Measurements from ENCODE around the gene CTLA4. TPM values are rescaled to one million over a fixed set of nuclear protein-coding genes. Genes with fewer than 3 reads are reported as not detected.

CTLA4 gene
- total and polyA plus RNA-seq, 9 of the 15 experiments (the other 6 are each of a cell fraction or from before 2014, with no cell fraction given), result 0.10 to 0.22 (median 0.11) TPM; not detected in 4

DNA sequence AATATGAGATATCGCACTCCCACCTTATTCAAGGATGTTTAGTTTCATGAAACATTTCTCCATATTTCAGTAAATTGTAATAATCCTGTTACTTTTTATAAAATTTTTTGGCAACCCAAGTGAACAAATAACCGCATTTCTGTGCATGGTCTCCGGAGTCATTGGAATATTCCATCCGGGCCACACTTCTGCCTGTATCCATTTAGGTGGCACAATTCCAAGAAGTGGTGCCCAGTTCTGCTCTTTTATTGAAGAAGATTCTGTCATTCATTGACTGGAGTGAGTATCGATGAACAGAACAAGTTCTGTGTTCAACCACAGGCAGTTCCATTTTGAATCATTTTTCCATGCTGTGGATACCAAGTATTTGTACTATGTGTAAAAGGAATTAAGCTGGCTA, 42.4 kb downstream of the CTLA4 start:
- no peak overlapping the region for H3K27ac ChIP-seq (ENCODE audit: extremely low read depth, low read depth, low read length)
- H3K9me3 ChIP-seq (replicated peaks; ENCODE audit: control insufficient read depth, insufficient read depth, low read depth, low read length), result no peaks in the 10 kb centered on the region
- ATAC-seq (no peak), DNase-seq (ENCODE audit: extremely low read depth in 1 of 4, low spot score in 3 of 4) (no peak), FAIRE-seq (no peak)
- intact Hi-C loops (cut with micrococcal nuclease) (loop anchor here (5.0 kb wide), 2 partner anchors 148 to 428 kb away; no protein-coding TSS in a partner anchor), in situ Hi-C loops (cut with MboI) (no loop called here)
- POLR2A ChIA-PET, result no interaction called here
- H3K4me3 ChIP-seq, result no peak overlapping the region
- H3K79me2 ChIP-seq (ENCODE audit: control insufficient read depth, insufficient read depth, low read length), result no peaks in the 10 kb centered on the region
- CTCF ChIA-PET (ENCODE audit: low intra/inter-chr PET ratio), result no interaction called here
- no peak overlapping the region for H2AFZ ChIP-seq (ENCODE audit: low read depth, low read length)
- whole genome bisulfite sequencing (ENCODE audit: insufficient coverage, low coverage, missing lambda C conversion rate), result 2% methylated on average over 5 of the region's 5 CpGs
- BruUV-seq (replicated peaks), result no TSS peak
- no peak overlapping the region for H3K4me2 ChIP-seq (ENCODE audit: insufficient read depth, low read length)
- no peak overlapping the region for H3K9ac ChIP-seq (ENCODE audit: insufficient read depth in 1 of 2, low read depth in 2 of 2, low read length in 2 of 2)
- H4K20me1 ChIP-seq (replicated peaks; ENCODE audit: control insufficient read depth, insufficient read depth, low read length), result no peaks in the 10 kb centered on the region
- H3K27me3 ChIP-seq (ENCODE audit: control insufficient read depth in 2 of 2, insufficient read depth in 2 of 2, low read length in 2 of 2), result no peaks in the 10 kb centered on the region; a peak in 1 of 5 replicates
- no peaks in the 10 kb centered on the region for H3K4me1 ChIP-seq (replicated peaks in 1 of 2; ENCODE audit: control insufficient read depth in 2 of 2, insufficient read depth in 2 of 2, low read length in 2 of 2)
- H3K36me3 ChIP-seq (ENCODE audit: control insufficient read depth, insufficient read depth, low read length), result no peaks in the 10 kb centered on the region
- no peaks in the 10 kb centered on the region for H3K9me1 ChIP-seq (ENCODE audit: control insufficient read depth, insufficient read depth, low read length)
- TF ChIP-seq MCM5 (IDR thresholded peaks at IDR 0.05; ENCODE audit: low read depth) (no peak), MEF2D (tag; conservative IDR thresholded peaks at IDR 0.05; ENCODE audit: low read depth) (no peak), POLR3A (IDR thresholded peaks at IDR 0.05; ENCODE audit: borderline replicate concordance, extremely low read depth, insufficient read depth, insufficient read length) (no peak), ZNF76 (CRISPR knock-in tag; IDR thresholded peaks at IDR 0.05; ENCODE audit: borderline replicate concordance) (no peak), RBM34 (IDR thresholded peaks at IDR 0.05; ENCODE audit: borderline replicate concordance, insufficient read depth, low read length) (no peak), ZBTB7A (IDR thresholded peaks at IDR 0.05; ENCODE audit: borderline replicate concordance, control insufficient read depth, low read depth, low read length) (no peak), PHTF2 (CRISPR knock-in tag; IDR thresholded peaks at IDR 0.05) (no peak), RNF2 (IDR thresholded peaks at IDR 0.05) (no peak), TBL1XR1 (IDR thresholded peaks at IDR 0.05; ENCODE audit: low read length in 2 of 2) (no peak), ADNP (tag; IDR thresholded peaks at IDR 0.05) (no peak), SP2 (IDR thresholded peaks at IDR 0.05; ENCODE audit: extremely low read depth, low read depth, low read length, poor library complexity, severe bottlenecking) (no peak), RBM22 (IDR thresholded peaks at IDR 0.05; ENCODE audit: low read depth, low read length, poor library complexity, severe bottlenecking) (no peak), GABPB2 (CRISPR knock-in tag; conservative IDR thresholded peaks at IDR 0.05) (no peak)
- TF ChIP-seq, protein P1, sequence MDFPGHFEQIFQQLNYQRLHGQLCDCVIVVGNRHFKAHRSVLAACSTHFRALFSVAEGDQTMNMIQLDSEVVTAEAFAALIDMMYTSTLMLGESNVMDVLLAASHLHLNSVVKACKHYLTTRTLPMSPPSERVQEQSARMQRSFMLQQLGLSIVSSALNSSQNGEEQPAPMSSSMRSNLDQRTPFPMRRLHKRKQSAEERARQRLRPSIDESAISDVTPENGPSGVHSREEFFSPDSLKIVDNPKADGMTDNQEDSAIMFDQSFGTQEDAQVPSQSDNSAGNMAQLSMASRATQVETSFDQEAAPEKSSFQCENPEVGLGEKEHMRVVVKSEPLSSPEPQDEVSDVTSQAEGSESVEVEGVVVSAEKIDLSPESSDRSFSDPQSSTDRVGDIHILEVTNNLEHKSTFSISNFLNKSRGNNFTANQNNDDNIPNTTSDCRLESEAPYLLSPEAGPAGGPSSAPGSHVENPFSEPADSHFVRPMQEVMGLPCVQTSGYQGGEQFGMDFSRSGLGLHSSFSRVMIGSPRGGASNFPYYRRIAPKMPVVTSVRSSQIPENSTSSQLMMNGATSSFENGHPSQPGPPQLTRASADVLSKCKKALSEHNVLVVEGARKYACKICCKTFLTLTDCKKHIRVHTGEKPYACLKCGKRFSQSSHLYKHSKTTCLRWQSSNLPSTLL (IDR thresholded peaks at IDR 0.05), result no peak
- TF ChIP-seq, protein P2, sequence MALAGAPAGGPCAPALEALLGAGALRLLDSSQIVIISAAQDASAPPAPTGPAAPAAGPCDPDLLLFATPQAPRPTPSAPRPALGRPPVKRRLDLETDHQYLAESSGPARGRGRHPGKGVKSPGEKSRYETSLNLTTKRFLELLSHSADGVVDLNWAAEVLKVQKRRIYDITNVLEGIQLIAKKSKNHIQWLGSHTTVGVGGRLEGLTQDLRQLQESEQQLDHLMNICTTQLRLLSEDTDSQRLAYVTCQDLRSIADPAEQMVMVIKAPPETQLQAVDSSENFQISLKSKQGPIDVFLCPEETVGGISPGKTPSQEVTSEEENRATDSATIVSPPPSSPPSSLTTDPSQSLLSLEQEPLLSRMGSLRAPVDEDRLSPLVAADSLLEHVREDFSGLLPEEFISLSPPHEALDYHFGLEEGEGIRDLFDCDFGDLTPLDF (CRISPR knock-in tag; IDR thresholded peaks at IDR 0.05), result no peak
- TF ChIP-seq, protein P3, sequence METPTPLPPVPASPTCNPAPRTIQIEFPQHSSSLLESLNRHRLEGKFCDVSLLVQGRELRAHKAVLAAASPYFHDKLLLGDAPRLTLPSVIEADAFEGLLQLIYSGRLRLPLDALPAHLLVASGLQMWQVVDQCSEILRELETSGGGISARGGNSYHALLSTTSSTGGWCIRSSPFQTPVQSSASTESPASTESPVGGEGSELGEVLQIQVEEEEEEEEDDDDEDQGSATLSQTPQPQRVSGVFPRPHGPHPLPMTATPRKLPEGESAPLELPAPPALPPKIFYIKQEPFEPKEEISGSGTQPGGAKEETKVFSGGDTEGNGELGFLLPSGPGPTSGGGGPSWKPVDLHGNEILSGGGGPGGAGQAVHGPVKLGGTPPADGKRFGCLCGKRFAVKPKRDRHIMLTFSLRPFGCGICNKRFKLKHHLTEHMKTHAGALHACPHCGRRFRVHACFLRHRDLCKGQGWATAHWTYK (CRISPR knock-in tag; IDR thresholded peaks at IDR 0.05), result no peak
- TF ChIP-seq, protein P4, sequence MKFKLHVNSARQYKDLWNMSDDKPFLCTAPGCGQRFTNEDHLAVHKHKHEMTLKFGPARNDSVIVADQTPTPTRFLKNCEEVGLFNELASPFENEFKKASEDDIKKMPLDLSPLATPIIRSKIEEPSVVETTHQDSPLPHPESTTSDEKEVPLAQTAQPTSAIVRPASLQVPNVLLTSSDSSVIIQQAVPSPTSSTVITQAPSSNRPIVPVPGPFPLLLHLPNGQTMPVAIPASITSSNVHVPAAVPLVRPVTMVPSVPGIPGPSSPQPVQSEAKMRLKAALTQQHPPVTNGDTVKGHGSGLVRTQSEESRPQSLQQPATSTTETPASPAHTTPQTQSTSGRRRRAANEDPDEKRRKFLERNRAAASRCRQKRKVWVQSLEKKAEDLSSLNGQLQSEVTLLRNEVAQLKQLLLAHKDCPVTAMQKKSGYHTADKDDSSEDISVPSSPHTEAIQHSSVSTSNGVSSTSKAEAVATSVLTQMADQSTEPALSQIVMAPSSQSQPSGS (CRISPR knock-in tag; IDR thresholded peaks at IDR 0.05), result no peak
